OCI-LY1 (cell line): Measurements from ENCODE around the gene AGPAT3.

Experiments used
- EZH2 ChIP-seq: fragments of 200-600 bp; sonication (generic), shearing (Covaris generic); IDR thresholded peaks from 2 replicates; pipeline ENCODE4 v1.8.0; 2017; ENCODE audit warnings: borderline replicate concordance, mixed run types, mild to moderate bottlenecking, antibody characterized with exemption, low read length, moderate library complexity, mixed read lengths
- TF ChIP-seq, protein P1 (sequence below): fragments of 200-600 bp; sonication (generic), shearing (Covaris generic); IDR thresholded peaks from 2 replicates; pipeline ENCODE4 v1.5.1; 2017; ENCODE audit warnings: mild to moderate bottlenecking, antibody characterized with exemption, low read length, moderate library complexity, mixed read lengths

- TF ChIP-seq, protein P1, sequence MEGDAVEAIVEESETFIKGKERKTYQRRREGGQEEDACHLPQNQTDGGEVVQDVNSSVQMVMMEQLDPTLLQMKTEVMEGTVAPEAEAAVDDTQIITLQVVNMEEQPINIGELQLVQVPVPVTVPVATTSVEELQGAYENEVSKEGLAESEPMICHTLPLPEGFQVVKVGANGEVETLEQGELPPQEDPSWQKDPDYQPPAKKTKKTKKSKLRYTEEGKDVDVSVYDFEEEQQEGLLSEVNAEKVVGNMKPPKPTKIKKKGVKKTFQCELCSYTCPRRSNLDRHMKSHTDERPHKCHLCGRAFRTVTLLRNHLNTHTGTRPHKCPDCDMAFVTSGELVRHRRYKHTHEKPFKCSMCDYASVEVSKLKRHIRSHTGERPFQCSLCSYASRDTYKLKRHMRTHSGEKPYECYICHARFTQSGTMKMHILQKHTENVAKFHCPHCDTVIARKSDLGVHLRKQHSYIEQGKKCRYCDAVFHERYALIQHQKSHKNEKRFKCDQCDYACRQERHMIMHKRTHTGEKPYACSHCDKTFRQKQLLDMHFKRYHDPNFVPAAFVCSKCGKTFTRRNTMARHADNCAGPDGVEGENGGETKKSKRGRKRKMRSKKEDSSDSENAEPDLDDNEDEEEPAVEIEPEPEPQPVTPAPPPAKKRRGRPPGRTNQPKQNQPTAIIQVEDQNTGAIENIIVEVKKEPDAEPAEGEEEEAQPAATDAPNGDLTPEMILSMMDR: no peak
- no peak for TF ChIP-seq EZH2
These were observed 77.6 kb downstream of the AGPAT3 start for GRCh38 chr21:43942621-43943020.
